Measurements from ENCODE around the gene CACNA2D3. TPM values are rescaled to one million over a fixed set of nuclear protein-coding genes. Genes with fewer than 3 reads are reported as not detected.
A peak's percentile ranks its signal among the peaks of the same experiment; 100 is the strongest.

CACNA2D3 gene
- 0.29 TPM in 1 of 2 replicates, not detected in the other for total RNA-seq
- long read RNA-seq, partial matches to known transcripts = 0 of 2 reads
- long read RNA-seq, other reads (novel, unspliced or antisense) = 2 of 2 reads

DNA sequence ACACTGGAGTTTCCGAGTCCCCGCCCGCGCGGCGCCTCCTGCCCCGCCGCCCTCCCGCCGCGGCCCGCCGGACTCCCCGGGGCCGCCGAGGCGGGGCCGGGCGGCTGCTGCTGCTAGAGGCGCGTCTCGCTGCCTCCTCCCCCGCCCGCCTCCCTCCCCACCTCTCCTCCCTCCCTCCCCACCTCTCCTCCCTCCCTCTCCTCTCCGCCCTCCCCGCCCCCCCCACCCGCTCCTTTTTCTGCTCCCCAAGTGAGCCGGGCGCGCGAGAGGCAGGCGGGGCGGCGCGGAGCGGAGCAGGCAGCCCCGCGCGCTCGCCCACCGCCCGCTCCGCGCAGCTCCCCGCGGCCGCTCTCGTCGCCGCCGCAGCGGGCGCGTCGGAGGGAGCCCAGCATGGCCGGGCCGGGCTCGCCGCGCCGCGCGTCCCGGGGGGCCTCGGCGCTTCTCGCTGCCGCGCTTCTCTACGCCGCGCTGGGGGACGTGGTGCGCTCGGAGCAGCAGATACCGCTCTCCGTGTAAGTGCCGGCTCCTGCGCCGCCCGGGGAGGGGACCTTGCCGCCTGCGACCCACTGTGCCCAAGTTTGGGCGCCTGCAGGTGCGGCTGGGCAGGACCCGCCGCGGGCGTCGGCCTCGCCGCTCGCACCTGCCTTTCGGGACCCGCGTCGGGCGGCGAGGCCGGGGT, at the start of gene CACNA2D3:
Gene CACNA2D3, plus strand, starts transcription at position 229 of the 679 bp plus-strand sequence.
- Mint-ChIP-seq H3K27me3 (peaks cover 82% of the 10 kb centered on the region), H3K4me3 (ENCODE audit: low read depth) (peak within 1 kb of the TSS; percentile 56), H3K4me1 (ENCODE audit: low read depth) (peaks cover 5% of the 10 kb centered on the region), H3K9me3 (ENCODE audit: low read depth) (no peaks in the 10 kb centered on the region), H3K27ac (no peak within 1 kb of the TSS), H3K36me3 (ENCODE audit: insufficient read depth) (no peaks in the 10 kb centered on the region)
- TF ChIP-seq CTCF (IDR thresholded peaks at IDR 0.05; ENCODE audit: unreplicated experiment) = no peak
- no peak for DNase-seq (ENCODE audit: low spot score, unreplicated experiment)

GRCh38 chr3:54073386-54073785, 49.0 kb upstream of the CACNA2D3 start:
- peaks cover 19% of the 10 kb centered on the region for H3K27me3 Mint-ChIP-seq
- no peak for DNase-seq (ENCODE audit: low spot score, unreplicated experiment)
- TF ChIP-seq CTCF (IDR thresholded peaks at IDR 0.05; ENCODE audit: unreplicated experiment) = no peak
- no peak overlapping the region for H3K27ac Mint-ChIP-seq
- peaks cover 13% of the 10 kb centered on the region for H3K9me3 Mint-ChIP-seq (ENCODE audit: low read depth)
- no peak overlapping the region for H3K4me3 Mint-ChIP-seq (ENCODE audit: low read depth)
- H3K4me1 Mint-ChIP-seq (ENCODE audit: low read depth) = no peaks in the 10 kb centered on the region
- peaks cover 3% of the 10 kb centered on the region for H3K36me3 Mint-ChIP-seq (ENCODE audit: insufficient read depth)

DNA sequence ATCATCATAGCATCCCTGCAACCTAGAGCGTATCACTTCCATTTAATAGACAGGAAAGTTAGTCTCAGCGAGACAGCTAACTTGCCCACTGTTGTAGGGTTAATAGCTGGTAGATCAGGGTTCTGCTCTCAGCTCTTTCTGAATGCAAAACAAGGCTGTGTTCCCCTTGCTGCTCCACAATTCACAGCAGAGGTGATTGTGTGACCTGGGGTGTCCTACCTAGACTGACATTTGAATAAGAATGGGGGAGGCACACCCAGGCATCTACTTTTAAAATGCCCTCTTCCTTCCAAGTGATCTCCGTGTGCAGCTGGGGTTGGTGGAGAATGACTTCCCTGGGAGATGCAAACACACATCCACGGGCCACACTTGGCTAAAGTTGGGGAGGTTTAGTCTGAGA, 43.0 kb upstream of the CACNA2D3 start:
- no peak overlapping the region for H3K4me3 Mint-ChIP-seq (ENCODE audit: low read depth)
- peaks cover 54% of the 10 kb centered on the region for H3K27me3 Mint-ChIP-seq
- H3K4me1 Mint-ChIP-seq (ENCODE audit: low read depth) = no peaks in the 10 kb centered on the region

GRCh38 chr3:54079730-54080325, 42.5 kb upstream of the CACNA2D3 start:
- peaks cover 57% of the 10 kb centered on the region for H3K27me3 Mint-ChIP-seq
- no peak overlapping the region for H3K27ac Mint-ChIP-seq
- no peak for DNase-seq (ENCODE audit: low spot score, unreplicated experiment)
- no peak for TF ChIP-seq CTCF (IDR thresholded peaks at IDR 0.05; ENCODE audit: unreplicated experiment)
- H3K4me1 Mint-ChIP-seq (ENCODE audit: low read depth) = no peaks in the 10 kb centered on the region
- no peaks in the 10 kb centered on the region for H3K36me3 Mint-ChIP-seq (ENCODE audit: insufficient read depth)
- no peaks in the 10 kb centered on the region for H3K9me3 Mint-ChIP-seq (ENCODE audit: low read depth)
- no peak overlapping the region for H3K4me3 Mint-ChIP-seq (ENCODE audit: low read depth)

More for the DNA sequence above, 43.0 kb upstream of the CACNA2D3 start:
- Mint-ChIP-seq H3K9me3 (ENCODE audit: low read depth) (no peaks in the 10 kb centered on the region), H3K36me3 (ENCODE audit: insufficient read depth) (no peaks in the 10 kb centered on the region), H3K27ac (no peak overlapping the region)
- TF ChIP-seq CTCF (IDR thresholded peaks at IDR 0.05; ENCODE audit: unreplicated experiment) = no peak
- DNase-seq (ENCODE audit: low spot score, unreplicated experiment) = no peak

DNA sequence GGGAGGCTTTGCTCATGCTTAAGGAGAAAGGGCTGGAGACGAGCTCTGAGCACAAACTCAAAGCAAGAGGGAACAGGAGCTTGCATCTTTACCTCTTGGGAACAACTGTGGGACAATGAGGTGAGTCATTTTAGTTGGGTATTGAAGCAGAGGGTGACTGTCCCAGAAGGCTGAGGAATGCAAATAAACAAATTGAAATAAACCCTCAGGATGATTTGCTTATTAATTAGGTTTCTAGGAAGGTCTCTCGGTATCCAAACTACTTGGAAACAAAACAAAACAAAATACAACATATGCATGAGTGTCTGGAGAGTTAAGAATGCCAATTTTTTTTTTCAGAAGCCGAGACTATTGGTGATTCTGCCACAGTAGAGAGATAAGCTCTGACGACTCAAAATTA, 38.4 kb upstream of the CACNA2D3 start:
- no peaks in the 10 kb centered on the region for H3K36me3 Mint-ChIP-seq (ENCODE audit: insufficient read depth)
- H3K4me1 Mint-ChIP-seq (ENCODE audit: low read depth) = peaks cover 3% of the 10 kb centered on the region
- H3K27ac Mint-ChIP-seq = no peak overlapping the region
- DNase-seq (ENCODE audit: low spot score, unreplicated experiment) = no peak
- H3K9me3 Mint-ChIP-seq (ENCODE audit: low read depth) = no peaks in the 10 kb centered on the region
- TF ChIP-seq CTCF (IDR thresholded peaks at IDR 0.05; ENCODE audit: unreplicated experiment) = no peak
- H3K27me3 Mint-ChIP-seq = peaks cover 73% of the 10 kb centered on the region
- no peak overlapping the region for H3K4me3 Mint-ChIP-seq (ENCODE audit: low read depth)
